HG02571 (cell line): Measurements from ENCODE around the gene AP1S3.
"Not testable (repeated sequence)": the region's sequence is repeated elsewhere in the genome, so short reads cannot be mapped to it uniquely, and the experiment has no call there.

Experiments used
- ATAC-seq: cut with Tn5 transposase; IDR thresholded peaks from one replicate; pipeline ENCODE4 v1.9.1; 2021; ENCODE audit warnings: mild to moderate bottlenecking, moderate library complexity; ENCODE audit not compliant: unreplicated experiment

AP1S3 gene

DNA sequence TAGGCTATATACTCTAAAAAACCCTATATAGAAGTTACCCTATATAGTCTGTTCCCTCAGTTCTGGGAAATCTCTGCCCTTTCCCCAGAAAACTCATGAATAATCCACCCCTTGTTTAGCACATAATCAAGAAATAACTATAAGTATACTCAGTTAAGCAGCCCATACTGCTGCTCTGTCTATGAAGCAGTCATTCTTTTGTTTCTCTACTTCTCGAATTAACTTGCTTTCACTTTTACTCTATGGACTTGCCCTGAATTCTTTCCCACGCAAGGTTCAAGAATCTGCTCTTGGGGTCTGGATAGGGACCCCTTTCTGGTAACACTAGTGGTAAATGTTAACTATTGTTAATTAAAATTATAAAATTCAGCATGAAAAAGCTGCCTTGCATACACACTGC, 17.4 kb upstream of the AP1S3 start:
- peak; percentile 54 for ATAC-seq

DNA sequence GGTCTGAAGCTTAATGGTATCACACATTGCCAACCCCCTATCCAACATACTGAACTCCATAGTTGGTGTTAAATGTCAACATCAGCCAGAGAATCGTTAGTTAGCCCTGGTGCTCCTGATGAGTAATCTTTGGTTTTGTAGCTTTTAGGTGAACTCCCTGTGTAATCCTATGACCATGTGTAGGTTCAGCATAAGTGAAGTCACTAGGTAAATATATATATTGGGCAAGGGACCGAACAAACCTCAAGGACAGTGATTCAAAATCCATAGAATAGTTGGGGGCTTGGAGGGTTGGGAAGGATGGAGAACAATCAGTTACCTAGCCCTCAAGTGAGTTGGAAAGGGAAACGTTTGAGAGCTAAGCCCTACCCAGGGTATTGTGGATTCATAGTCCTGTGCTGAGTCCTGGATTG, 16.0 kb upstream of the AP1S3 start:
- ATAC-seq = no peak

GRCh38 chr2:223852281-223852795, 15.0 kb upstream of the AP1S3 start:
- no peak for ATAC-seq

DNA sequence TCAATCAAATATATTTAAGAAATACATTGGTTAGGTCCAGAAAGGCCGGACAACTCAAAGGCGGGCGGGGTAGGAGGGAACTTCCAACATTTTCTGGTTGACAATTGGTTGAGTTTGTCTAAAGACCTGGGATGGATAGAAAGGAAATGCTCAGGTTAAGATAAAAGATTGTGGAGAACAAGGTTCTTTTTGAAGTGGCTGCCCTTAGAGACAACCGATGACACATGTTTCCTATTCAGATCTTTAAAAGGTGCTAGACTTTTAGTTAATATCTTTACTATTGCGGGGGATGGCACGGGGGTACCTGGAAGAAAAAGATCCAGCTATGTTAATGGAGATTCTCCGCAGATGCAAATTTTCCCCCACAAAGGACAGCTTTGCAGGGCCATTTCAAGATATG, 10.0 kb upstream of the AP1S3 start:
- no peak for ATAC-seq

- ATAC-seq = no peak
Measured at GRCh38 chr2:223846515-223846914, 9.1 kb upstream of the AP1S3 start.

DNA sequence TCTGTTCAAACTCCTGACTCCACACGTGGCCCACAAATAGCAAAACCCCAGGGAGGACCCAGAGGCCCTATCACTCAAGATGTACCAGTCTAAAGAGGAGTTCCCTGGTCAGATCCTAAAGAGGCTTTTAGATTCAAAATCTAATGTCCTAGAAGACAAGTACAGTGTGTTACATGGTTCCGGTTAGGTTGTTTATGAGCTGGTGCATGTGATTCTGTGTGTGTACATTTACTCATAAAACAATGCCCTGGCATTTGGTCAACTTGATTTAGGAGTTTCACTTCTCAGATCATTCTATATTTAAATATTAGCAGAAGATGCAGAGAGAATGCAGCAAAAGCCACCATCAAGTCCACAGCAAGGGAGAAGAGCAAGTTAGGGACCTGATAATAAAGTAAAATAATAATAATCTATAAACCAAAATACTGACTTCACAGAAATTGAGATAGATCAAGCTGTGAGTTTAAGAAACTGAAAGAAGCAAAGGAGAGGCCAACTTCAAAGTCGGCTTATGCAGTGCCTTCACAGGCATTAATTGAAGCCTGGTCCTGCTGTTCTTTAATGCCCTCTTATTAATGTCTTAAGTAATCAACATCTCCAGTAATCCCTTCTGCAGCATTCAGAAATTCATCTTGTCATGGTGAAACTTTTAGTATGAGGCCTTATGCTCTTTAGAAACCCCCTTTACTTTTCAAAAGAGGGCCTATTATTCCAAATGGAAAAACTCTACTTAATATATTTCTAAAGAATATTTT, 4.2 kb upstream of the AP1S3 start:
- no peak for ATAC-seq

DNA sequence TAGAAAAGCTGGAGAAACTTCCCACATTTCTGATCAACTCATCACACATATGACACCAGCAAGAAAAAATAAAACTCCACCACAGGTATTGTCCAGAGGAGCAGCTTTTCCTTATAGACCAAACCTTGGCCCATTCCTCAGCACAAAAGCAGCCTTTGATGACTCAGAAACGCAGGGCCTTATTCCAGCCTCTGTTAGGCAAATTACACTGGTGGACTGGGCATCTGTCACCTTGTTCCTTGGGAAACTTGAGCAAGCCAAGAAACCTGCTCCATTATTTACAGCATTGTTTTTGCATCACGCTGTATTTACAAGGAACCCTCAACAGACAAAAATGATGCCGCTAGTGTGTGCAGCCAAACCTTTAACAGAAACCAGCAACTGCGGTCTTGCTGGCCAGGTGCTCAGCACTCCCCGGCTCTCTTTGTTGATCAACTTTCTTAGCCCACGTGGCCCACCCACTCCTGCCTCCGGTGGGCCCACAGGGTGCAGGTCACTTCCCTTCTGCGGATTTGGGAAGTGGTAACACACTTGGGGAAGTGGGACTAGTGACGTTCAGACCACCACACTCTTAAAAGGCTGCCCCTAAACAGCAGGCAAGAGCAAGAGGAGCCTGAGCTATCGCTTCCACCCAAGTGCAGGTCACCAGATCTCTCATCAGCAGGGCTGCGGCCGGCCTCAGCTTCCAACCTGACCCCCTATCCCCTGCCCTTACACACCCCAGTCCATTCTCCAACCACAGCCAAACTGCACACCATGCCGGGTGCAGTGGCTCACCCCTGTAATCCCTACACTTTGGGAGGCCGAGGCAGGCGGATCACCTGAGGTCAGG, 1.5 kb downstream of the AP1S3 start:
- ATAC-seq = peak; percentile 41

- ATAC-seq = no peak
Measured at GRCh38 chr2:223834431-223834830, 3.0 kb downstream of the AP1S3 start.

DNA sequence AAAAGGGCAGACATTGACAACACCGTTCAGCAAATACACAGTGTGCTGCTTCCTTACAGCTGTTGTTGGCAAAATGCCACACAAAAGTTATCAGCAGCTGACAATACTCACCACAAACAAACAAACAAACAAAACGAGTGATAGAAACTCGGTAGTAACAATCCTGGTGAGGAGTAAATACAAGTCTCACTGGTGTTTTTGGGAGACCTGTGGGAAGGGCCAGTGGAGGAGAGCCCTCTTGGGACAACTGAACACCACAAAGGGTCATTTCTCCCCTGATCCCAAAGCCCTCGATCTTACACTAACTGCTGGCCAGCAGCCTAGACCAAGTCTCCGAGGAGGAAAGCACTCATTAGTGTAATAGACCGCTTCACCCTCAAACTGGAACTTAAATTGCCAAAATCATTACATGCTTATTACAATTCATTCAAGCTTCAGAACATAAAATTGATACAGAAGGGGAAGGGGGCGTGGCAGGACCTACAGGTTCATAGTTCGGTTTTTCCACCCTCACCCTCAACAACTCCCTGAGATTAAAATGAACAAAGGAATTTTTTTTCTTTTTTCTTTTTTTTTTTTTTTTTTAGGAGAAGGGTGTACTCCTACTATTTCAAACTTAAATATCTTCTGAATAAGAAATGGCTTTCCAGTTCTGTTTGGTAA, 5.0 kb downstream of the AP1S3 start:
- no peak for ATAC-seq

DNA sequence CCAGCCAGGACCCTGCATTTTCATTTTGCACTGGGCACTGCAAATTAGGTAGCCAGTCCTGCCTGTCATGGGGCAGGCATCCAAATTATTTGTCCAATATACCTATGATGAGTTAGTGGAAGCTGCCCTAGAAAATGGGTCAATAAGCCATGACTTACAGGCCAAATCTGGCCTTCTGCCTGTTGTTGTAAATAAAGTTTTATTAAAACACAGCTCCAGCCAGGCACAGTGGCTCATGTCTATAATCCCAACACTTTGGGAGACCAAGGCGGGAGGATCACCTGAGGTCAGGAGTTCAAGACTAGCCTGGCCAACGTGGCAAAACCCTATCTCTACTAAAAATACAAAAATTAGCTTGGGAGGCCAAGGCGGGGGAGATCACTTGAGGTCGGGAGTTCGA, 8.3 kb downstream of the AP1S3 start:
- no peak for ATAC-seq

GRCh38 chr2:223828314-223828713, 9.1 kb downstream of the AP1S3 start:
- no peak for ATAC-seq

GRCh38 chr2:223826995-223827394, 10.4 kb downstream of the AP1S3 start:
- no peak for ATAC-seq

DNA sequence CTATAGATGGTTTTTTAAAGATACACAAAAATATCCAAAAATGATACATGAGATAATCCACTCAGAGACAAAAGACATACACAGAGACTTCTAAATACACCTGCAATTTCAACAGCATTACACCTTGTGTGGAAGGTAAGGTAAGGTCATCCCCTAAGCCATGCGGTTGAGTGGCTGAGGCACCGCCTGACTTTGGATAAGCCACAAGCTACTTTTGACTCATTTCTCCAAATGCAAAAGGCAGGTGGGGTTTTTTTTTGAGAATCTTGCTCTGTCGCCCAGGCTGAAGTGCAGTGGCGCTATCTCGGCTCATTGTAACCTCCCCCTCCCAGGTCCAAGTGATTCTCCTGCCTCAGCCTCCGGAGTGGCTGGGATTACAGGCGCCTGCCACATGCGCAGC, 13.1 kb downstream of the AP1S3 start:
- no peak for ATAC-seq

DNA sequence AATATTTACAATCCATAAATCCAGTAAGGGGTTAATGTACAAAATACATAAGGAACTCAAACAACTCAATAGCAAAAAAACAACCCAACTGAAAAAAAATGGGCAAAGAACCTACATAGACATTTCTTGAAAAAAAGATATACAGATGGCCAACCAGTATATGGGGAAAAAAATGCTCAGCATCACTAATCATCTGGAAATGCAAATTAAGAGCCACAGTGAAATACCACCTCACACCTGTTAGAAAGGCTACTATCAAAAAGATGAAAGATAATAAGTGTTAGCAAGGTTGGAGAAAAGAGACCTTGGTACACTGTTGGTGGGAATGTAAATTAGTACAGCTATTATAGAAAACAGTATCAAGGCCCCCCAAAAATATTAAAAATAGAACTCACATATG, 14.6 kb downstream of the AP1S3 start:
- no peak for ATAC-seq

DNA sequence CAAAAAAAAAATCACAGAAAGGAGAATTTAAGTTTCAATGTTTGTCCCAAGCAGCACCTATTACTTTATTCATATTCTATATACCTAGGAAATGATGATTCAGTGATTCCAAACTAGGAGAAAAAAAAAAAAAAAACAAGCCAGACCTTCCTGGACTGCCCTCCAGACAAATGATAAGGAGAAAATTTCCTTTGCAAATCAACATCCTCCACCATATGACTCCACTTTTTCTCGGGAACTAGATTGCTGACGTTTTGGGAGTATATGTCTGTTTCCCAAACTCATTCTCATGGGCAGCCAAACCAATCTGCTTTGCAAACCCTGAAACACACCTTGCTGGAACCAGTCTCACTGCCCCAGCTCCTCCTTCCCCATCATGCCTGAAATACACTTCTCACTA, 16.8 kb downstream of the AP1S3 start:
- no peak for ATAC-seq

- ATAC-seq = no peak
Measured at GRCh38 chr2:223819891-223820290, 17.5 kb downstream of the AP1S3 start.

- no peak for ATAC-seq
Measured at GRCh38 chr2:223815884-223816570, 21.4 kb downstream of the AP1S3 start.

DNA sequence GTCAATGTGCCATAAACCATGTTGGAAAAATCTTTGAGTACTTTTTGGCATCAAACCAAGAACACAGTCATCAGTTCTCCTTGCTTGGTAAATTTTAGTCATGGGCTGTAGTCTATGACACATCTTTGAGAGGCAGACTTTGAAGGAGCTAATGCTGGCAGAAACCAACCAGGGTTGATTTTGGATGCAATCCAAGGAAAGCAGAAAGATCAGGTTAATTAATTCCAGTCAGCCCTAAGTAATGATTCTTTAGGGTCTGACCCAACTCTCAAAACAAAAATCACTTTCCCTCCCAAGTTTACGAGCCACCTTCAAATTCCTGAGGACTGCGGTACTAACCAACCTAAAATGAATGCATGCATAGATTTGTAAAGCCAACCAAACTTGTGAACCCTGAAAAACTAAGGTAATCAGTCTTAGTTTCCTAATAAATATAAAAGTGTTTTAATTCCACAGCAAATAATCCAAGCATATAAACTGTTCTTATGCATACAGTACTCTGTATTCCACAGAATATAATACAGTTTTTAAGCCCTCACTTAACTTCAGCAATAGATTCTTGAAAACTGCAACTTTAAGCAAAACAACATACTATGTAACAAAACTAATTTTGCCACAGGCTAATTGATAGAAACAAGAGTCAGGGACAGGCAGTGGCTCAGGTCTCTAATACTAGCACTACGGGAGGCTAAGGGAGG, 22.0 kb downstream of the AP1S3 start:
- ATAC-seq = no peak

DNA sequence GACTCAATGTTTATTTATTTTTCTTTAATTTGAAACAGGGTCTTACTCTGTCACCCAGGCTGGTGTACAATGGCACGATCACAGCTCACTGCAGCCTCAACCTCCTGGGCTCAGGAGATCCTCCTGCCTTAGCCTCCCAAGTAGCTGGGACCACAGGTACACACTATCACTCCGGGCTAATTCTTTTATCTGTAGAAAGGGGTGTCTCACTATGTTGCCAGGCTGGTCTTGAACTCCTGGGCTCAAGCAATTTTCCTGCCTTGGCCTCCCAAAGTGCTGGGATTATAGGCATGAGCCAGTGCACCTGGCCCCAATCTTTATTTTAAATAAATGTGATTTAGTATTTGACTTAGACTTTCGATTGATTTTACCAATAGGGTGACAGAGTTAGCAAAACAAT, 22.6 kb downstream of the AP1S3 start:
- ATAC-seq = not testable (repeated sequence)

GRCh38 chr2:223813329-223813728, 24.1 kb downstream of the AP1S3 start:
- no peak for ATAC-seq
